ENCODE results near the gene CCDC71.

DNA sequence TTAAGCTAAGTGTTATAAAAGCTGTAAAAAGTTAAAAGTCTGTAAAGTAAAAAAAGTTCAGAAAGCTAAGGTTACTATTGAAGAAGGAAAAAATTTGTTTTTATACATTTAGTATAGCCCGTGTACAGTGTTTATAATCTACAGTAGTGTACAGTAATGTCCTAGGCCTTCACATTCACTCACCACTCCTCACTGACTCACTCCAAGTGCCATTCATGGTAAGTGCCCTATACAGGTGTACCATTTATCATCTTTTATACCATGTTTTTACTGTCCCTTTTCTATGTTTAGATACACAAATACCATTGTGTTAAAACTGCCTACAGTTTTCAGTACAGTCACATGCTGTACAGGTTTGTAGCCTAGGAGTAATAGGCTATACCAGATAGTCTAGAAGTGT is 8.8 kb downstream of the CCDC71 start:
- TF ChIP-seq POLR2AphosphoS5 (IDR thresholded peaks at IDR 0.05) (no peak), POLR2A (IDR thresholded peaks at IDR 0.05) (no peak), EP300 (IDR thresholded peaks at IDR 0.05) (no peak)
- TF ChIP-seq, protein P1, sequence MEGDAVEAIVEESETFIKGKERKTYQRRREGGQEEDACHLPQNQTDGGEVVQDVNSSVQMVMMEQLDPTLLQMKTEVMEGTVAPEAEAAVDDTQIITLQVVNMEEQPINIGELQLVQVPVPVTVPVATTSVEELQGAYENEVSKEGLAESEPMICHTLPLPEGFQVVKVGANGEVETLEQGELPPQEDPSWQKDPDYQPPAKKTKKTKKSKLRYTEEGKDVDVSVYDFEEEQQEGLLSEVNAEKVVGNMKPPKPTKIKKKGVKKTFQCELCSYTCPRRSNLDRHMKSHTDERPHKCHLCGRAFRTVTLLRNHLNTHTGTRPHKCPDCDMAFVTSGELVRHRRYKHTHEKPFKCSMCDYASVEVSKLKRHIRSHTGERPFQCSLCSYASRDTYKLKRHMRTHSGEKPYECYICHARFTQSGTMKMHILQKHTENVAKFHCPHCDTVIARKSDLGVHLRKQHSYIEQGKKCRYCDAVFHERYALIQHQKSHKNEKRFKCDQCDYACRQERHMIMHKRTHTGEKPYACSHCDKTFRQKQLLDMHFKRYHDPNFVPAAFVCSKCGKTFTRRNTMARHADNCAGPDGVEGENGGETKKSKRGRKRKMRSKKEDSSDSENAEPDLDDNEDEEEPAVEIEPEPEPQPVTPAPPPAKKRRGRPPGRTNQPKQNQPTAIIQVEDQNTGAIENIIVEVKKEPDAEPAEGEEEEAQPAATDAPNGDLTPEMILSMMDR (IDR thresholded peaks at IDR 0.05) = no peak
